Tibial artery (tissue), 4 donors: ENCODE data around the gene USP5.

Experiments used
- DNase-seq, 2 donors: peaks; one replicate each; pipeline ENCODE4 v3.0.0-alpha.2; 2019
- H3K27ac ChIP-seq, 2 donors: fragments of 200-600 bp; sonication (generic) in 1 of 2; 1 replicate in 1 of 2; 2 replicates in 1 of 2; pipeline ENCODE4 v1.5.1; 2018 to 2019; ENCODE audit warnings: mild to moderate bottlenecking in 1 of 2
- H3K27me3 ChIP-seq, 2 donors: fragments of 200-600 bp; sonication (generic) in 1 of 2; one replicate each; pipeline versions ENCODE4 v1.5.1 to v1.6.0; 2016 to 2019
- H3K36me3 ChIP-seq, 3 donors: fragments of 200-600 bp; sonication (generic) in 2 of 3; one replicate each; pipeline ENCODE4 v1.5.1; 2016 to 2019; ENCODE audit warnings: mild to moderate bottlenecking in 2 of 3
- H3K4me1 ChIP-seq, 4 donors: fragments of 200-600 bp; sonication (generic) in 2 of 4; 1 replicate in 3 of 4; 2 replicates in 1 of 4; pipeline ENCODE4 v1.5.1; 2016 to 2019
- H3K4me3 ChIP-seq, 2 donors: fragments of 200-600 bp; sonication (generic) in 1 of 2; 1 replicate in 1 of 2; 2 replicates in 1 of 2; pipeline ENCODE4 v1.5.1; 2018 to 2019; ENCODE audit warnings: mild to moderate bottlenecking in 2 of 2
- H3K9me3 ChIP-seq, 3 donors: fragments of 200-600 bp; sonication (generic) in 1 of 3; one replicate each; pipeline ENCODE4 v1.5.1; 2016 to 2019
- intact Hi-C: fragments of 100-400 bp; cut with DNase I; formaldehyde crosslinking; loops from one replicate; pipeline ENCODE4 v1.15.0; 2023; ENCODE audit warnings: low total_unique reads
- TF ChIP-seq, protein P1 (sequence below), 2 experiments: fragments of 200-600 bp in 1 of 2; fragments of 450-650 bp in 1 of 2; IDR thresholded peaks; one replicate each; pipeline ENCODE4 v1.5.1; 2017 to 2019; ENCODE audit warnings: antibody characterized with exemption in 2 of 2, mild to moderate bottlenecking in 1 of 2, moderate library complexity in 1 of 2

USP5 gene

DNA sequence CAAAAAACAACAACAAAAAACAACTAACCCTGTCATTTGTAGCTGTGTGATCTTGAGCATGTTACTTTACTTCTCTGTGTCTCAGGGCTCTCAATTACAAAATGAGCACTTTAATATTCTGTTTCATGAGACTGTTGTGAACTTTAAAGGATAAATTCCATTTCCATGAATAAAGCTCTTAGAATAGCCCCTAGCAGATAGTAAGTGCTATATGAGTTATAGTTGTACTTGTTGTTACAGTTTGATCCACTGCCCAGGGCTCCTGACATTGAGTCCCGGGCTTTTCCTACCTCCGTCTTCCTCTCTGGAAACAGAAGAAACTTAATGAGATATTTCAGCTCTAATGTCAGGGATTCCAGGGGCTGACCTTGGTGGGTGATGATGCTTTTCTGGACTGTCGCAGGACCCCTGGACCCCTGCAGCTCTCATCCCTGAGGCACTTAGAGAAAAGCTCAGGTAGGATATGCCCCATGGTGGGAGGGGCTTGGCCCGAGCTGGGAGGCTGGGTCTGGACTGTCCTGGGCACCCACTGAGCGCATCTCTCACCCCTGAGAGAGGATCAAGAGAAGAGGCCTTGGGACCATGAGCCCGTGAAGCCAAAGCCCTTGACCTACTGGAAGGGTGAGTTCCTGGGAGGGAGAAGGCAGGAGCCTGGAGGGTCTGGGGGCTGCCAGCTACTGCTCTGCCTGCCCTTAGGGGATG lies 18.6 kb upstream of the USP5 start:
- H3K27ac ChIP-seq: no peak overlapping the region
- intact Hi-C loops: no loop called here
- TF ChIP-seq, protein P1, sequence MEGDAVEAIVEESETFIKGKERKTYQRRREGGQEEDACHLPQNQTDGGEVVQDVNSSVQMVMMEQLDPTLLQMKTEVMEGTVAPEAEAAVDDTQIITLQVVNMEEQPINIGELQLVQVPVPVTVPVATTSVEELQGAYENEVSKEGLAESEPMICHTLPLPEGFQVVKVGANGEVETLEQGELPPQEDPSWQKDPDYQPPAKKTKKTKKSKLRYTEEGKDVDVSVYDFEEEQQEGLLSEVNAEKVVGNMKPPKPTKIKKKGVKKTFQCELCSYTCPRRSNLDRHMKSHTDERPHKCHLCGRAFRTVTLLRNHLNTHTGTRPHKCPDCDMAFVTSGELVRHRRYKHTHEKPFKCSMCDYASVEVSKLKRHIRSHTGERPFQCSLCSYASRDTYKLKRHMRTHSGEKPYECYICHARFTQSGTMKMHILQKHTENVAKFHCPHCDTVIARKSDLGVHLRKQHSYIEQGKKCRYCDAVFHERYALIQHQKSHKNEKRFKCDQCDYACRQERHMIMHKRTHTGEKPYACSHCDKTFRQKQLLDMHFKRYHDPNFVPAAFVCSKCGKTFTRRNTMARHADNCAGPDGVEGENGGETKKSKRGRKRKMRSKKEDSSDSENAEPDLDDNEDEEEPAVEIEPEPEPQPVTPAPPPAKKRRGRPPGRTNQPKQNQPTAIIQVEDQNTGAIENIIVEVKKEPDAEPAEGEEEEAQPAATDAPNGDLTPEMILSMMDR (IDR thresholded peaks at IDR 0.05): no peak
- H3K36me3 ChIP-seq: peaks cover 9 to 66% (median 31%) of the 10 kb centered on the region in 3 donors
- no peak overlapping the region for H3K4me3 ChIP-seq
- DNase-seq: no peak
- no peaks in the 10 kb centered on the region for H3K9me3 ChIP-seq
- H3K27me3 ChIP-seq: no peaks in the 10 kb centered on the region
- H3K4me1 ChIP-seq: peaks cover 0 to 15% (median 9%) of the 10 kb centered on the region in 4 donors

DNA sequence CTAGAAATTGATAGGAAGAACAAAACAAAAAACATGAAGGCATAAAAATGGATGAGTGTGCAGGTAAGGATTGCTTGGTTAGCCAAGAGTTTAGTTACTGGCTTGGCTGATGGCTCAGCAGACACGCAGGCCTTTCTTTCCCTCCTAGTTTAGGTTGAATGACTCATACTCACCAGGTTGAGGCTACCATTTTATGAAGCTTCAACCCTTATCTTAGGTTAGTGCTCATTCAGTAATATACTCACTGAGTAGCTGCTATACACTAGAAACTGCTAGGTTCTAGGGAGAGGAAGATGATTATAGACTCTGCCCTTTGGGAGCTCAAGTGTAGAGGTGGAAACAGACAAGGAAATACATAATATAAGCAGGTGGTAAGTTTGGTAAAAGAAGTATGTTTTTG lies 17.7 kb upstream of the USP5 start:
- intact Hi-C loops: no loop called here
- peaks cover 17 to 76% (median 40%) of the 10 kb centered on the region in 3 donors for H3K36me3 ChIP-seq
- no peak overlapping the region for H3K27ac ChIP-seq
- H3K4me3 ChIP-seq: no peak overlapping the region
- no peak for DNase-seq
- TF ChIP-seq, protein P1 (IDR thresholded peaks at IDR 0.05): no peak
- H3K27me3 ChIP-seq: no peaks in the 10 kb centered on the region
- no peaks in the 10 kb centered on the region for H3K9me3 ChIP-seq
- H3K4me1 ChIP-seq: peaks cover 0 to 11% (median 6%) of the 10 kb centered on the region in 4 donors

DNA sequence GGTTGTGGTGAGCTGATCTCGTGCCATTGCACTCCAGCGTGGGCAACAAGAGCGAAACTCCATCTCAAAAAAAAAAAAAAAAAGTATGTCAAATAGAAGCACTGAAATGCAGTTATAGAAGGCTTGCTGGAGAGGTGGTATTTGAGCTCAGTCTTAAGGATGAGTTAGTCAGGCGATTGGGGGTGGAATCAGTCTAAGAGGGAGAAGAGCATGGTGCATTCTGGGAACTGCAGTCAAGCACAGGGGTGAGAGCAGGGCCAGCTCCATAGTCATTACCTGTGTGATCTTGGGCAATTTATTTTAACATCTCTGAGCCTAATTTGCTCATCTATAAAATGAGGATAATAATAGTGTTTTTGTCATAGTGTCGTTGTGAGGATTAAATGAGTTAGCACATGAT lies 17.1 kb upstream of the USP5 start:
- intact Hi-C loops: no loop called here
- Histone ChIP-seq H3K36me3 (peaks cover 20 to 82% (median 46%) of the 10 kb centered on the region in 3 donors), H3K4me1 (peaks cover 0 to 5% (median under 1%) of the 10 kb centered on the region in 4 donors), H3K27me3 (no peaks in the 10 kb centered on the region), H3K27ac (no peak overlapping the region), H3K9me3 (no peaks in the 10 kb centered on the region), H3K4me3 (no peak overlapping the region)
- TF ChIP-seq, protein P1 (IDR thresholded peaks at IDR 0.05): no peak
- no peak for DNase-seq

DNA sequence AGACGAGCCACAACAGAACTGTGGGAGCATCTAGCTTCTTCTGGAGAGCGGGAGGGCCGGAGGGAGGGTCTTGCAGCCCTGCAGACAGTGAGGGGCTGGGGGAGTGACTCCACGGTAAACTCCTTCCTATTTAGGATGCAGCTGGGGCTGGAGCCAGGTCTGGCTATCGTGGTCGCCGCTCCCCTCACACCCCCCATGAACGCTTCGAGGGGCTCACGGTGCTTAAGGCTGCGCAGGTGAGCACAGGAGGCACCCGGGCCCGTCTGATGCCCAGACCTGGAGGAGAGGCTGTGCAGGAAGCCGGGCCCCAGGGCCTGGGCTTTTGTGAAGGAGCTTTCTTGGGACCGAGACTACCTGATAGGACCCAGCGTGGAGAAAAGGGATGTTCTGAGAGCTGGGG lies 15.1 kb upstream of the USP5 start:
- intact Hi-C loops: no loop called here
- DNase-seq: no peak
- Histone ChIP-seq H3K36me3 (peaks cover 20 to 76% (median 42%) of the 10 kb centered on the region in 3 donors), H3K4me1 (no peaks in the 10 kb centered on the region), H3K27me3 (no peaks in the 10 kb centered on the region), H3K27ac (no peak overlapping the region), H3K9me3 (no peaks in the 10 kb centered on the region), H3K4me3 (no peak overlapping the region)
- TF ChIP-seq, protein P1 (IDR thresholded peaks at IDR 0.05): no peak

DNA sequence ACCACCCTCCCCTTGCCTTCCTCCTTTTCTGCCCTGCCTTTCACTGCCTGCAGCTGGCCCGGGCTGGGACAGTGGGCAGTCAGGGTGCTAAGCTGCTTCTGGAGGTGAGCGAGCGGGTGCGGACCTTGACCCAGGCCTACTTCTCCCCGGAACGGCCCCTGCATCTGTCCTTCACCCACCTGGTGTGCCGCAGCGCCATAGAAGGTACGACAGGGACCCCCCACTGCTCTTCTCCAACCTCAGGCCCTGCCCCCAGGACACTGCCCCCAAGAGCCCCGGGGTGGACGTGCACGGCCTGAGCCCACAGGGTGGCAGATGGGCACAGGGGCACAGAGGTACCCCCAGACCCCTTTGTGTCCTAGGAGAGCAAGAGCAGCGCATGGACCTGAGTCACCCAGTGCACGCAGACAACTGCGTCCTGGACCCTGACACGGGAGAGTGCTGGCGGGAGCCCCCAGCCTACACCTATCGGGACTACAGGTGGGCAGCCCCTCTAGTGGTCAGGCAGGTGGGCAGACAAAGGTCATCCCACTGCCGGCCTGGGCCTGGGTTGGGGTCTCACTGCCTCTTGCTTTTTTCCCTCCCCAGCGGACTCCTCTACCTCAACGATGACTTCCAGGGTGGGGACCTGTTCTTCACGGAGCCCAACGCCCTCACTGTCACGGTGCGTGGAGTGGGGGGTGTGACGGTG lies 14.4 kb upstream of the USP5 start:
- no peak for DNase-seq
- Histone ChIP-seq H3K4me3 (no peak overlapping the region), H3K27ac (no peak overlapping the region), H3K9me3 (no peaks in the 10 kb centered on the region), H3K4me1 (no peaks in the 10 kb centered on the region), H3K36me3 (peaks cover 20 to 76% (median 42%) of the 10 kb centered on the region in 3 donors), H3K27me3 (no peaks in the 10 kb centered on the region)
- TF ChIP-seq, protein P1 (IDR thresholded peaks at IDR 0.05): no peak
- intact Hi-C loops: no loop called here
